Sigmoid colon (tissue), 4 donors: Measurements from ENCODE around the gene POLD1.

Source experiments
- CTCF ChIP-seq, 4 experiments: fragments of 450-650 bp in 3 of 4; fragments of 200-600 bp in 1 of 4; IDR thresholded peaks; one replicate each; pipeline ENCODE4 v1.5.1; 2016 to 2019; ENCODE audit warnings: antibody characterized with exemption in 4 of 4, mild to moderate bottlenecking in 3 of 4, moderate library complexity in 2 of 4
- EP300 ChIP-seq, 4 donors: sonication (generic); formaldehyde crosslinking; IDR thresholded peaks; one replicate each; pipeline ENCODE4 v1.6.1; 2017; ENCODE audit warnings: antibody characterized with exemption in 4 of 4
- POLR2A ChIP-seq, 2 donors: fragments of 450-650 bp; IDR thresholded peaks; one replicate each; pipeline ENCODE4 v1.6.1; 2016; ENCODE audit warnings: antibody characterized with exemption in 2 of 2, mild to moderate bottlenecking in 2 of 2, moderate library complexity in 2 of 2
- POLR2AphosphoS5 ChIP-seq, 4 donors: sonication (generic); formaldehyde crosslinking; IDR thresholded peaks; one replicate each; pipeline ENCODE4 v1.6.1; 2017; ENCODE audit warnings: antibody characterized with exemption in 4 of 4

GRCh38 chr19:50428772-50429463 lies 44.8 kb downstream of the POLD1 start:
- no peak for TF ChIP-seq CTCF (IDR thresholded peaks at IDR 0.05)
- no peak for TF ChIP-seq POLR2A (IDR thresholded peaks at IDR 0.05)
- TF ChIP-seq POLR2AphosphoS5 (IDR thresholded peaks at IDR 0.05): no peak
- no peak for TF ChIP-seq EP300 (IDR thresholded peaks at IDR 0.05)
